LNCAP (cell line): ENCODE measurements around the gene DACT3.

Experiments used
- TF ChIP-seq, protein P1 (sequence below): fragments of 450-650 bp; IDR thresholded peaks from 2 replicates; pipeline ENCODE4 v1.5.1; 2017; ENCODE audit warnings: mild to moderate bottlenecking

Gene DACT3

DNA sequence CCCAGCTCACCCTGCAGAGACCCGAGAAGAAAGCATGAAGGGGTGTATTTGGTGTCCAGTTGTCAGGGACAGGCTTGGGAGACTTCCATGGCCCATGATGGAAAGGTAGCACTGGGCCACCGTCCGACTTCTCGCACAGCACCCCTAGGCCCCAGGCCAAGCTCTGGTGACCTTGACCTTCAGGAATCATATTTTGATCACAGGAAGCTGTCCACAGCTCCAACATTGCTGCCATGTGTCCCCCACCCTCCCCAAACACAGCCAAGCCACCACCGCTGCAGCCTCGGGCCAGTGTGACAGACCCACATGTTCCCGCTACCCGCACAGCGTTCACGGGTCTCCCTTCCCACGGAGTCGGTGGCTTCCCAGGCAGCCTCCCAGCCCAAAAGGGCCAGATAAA is 35.3 kb downstream of the DACT3 start:
- TF ChIP-seq, protein P1, sequence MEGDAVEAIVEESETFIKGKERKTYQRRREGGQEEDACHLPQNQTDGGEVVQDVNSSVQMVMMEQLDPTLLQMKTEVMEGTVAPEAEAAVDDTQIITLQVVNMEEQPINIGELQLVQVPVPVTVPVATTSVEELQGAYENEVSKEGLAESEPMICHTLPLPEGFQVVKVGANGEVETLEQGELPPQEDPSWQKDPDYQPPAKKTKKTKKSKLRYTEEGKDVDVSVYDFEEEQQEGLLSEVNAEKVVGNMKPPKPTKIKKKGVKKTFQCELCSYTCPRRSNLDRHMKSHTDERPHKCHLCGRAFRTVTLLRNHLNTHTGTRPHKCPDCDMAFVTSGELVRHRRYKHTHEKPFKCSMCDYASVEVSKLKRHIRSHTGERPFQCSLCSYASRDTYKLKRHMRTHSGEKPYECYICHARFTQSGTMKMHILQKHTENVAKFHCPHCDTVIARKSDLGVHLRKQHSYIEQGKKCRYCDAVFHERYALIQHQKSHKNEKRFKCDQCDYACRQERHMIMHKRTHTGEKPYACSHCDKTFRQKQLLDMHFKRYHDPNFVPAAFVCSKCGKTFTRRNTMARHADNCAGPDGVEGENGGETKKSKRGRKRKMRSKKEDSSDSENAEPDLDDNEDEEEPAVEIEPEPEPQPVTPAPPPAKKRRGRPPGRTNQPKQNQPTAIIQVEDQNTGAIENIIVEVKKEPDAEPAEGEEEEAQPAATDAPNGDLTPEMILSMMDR, result no peak

DNA sequence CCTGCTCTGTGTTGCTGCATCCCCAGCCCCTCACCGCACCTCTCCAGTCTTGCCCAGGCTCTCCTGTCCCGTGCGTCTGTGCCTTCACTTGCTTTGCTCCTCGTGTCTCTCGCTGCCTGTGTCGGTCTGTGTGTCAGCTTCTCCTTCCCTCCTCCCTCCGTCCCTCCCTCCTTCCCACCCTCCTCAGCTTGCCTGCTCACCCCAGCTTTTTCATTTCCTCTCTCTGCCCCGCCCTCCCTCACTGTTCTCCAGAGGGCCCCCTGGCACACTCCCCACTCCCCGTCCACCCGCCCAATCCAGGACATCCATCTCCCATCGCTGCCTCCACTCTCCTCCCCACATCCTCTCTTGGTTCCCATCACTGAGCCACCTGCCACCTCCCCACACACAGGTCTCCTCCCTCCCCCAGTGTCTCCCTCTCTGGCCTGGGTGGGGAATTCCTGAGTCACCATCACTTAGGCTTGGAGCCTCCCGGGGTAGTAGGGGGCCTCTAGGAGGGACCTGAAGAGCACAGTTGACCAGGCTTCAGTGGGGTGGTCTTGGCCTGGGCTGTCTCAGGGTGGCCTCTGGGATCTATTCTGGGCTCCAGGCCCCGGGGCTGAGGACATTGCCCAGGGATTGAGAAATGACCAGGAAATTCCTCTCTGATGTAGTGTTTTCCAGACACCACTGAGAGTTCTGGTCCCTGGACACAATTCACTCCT is 35.9 kb downstream of the DACT3 start, which contains the start of gene PTGIR:
Gene PTGIR (minus strand): TSS at position 132 of the 704 bp plus-strand sequence. CDS start 864 bp downstream, outside the sequence.
- TF ChIP-seq, protein P1, result no peak

DNA sequence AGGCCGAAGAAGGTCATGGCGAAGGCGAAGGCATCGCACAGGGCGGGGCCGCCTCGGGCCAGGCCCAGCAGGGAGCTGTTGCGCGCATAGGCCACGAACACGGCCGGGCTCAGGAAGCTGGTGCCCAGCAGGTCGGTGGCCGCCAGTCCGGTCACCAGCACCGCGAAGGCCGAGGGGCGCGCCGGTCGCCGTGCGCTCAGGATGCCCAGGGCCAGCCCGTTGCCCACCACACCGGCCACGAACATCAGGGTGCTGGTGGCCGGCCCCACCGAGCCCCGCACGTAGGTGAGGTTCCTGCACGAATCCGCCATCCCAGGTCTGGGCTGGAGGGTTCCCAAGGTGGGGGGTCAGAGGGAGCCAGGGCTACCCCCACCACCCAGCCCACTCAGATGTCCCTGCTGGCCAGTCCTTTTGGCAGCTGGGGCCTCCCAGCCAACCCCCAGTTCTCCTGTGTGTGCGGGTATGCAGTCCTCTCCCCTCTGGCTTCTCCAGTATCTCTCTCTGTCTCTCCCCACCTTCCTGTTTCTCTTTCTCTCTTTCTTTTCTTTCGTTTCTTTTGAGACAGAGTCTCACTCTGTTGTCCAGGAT is 37.0 kb downstream of the DACT3 start:
- TF ChIP-seq, protein P1, result no peak

DNA sequence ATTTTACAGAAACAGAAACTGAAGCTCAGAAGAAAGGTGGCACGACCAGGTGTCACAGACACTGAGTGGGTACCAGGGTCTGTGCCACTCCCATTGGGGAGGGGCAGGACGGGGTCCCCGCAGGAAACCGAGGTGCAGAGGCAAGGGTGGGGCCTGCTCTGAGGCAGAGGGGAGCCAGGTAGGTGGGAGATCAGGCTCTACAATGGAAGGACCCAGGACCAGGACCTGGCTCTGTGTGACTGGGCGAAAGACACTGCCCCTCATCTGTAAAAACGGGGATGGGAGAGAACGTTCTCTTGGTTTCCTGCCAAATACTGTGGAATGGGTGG is 38.9 kb downstream of the DACT3 start:
- TF ChIP-seq, protein P1, result no peak

DNA sequence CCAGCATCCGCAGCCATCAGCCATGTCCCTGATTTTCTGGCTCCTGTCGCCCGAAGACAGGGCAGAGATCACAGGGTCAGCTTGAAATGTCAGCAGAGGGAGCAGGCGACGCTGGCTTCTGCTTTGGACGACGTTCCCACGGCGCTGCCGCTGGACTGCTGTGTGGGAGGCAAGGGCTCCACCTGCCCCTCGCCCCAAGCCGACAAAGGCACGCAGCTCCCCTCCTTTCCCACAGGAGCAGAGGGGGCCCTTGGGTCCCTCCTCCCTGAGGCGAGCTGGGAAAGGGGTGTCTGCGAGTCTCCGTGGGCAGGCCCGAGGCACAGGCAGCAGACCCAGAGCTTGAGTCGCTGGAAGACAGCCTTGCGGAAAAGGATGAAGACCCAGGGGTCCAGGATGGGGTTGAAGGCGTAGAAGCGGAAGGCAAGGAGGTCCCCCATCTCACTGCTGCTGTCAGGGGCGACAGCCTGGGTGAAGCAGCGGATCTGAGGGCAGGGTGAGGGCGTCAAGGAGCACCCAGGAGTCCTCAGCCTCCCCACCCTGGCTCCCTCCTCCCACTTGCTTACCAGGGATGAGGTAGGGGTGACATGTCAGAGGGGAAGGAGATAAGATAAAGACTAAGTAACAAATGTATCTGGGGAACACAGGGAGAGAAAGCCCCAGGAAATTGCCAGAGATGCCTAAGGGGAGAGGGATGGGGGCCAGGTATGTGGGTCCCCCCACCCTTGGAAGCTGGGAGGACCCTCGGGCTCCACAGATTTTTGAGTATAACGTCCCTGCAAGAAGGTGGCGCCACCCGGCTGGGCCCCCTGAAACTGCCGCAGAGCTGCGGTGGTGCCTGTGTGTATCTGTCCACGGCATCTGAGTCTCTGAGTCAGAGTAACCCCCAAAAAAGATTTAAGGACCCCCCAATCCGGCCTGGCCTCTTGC is 39.5 kb downstream of the DACT3 start:
- TF ChIP-seq, protein P1, result no peak

DNA sequence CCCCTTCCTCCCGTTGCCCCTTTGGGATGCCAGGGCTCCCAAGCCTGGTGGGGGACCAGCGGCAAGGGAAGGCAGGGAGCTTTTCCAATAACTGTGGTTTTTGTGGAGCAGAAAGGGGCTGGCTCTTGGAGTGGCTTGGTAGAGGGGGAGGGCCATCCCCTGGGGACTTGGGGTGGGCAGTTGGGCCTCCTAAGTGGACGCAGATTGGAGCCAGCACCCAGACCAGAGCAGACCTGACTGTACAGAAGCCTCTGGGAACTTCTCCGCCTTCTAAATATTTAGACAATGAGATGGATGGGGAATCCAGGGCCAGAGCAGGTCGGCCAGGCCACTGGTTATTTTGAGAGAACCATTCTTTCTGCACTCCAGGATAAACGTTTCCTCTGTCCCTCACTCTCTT is 40.3 kb downstream of the DACT3 start:
- TF ChIP-seq, protein P1, result no peak

DNA sequence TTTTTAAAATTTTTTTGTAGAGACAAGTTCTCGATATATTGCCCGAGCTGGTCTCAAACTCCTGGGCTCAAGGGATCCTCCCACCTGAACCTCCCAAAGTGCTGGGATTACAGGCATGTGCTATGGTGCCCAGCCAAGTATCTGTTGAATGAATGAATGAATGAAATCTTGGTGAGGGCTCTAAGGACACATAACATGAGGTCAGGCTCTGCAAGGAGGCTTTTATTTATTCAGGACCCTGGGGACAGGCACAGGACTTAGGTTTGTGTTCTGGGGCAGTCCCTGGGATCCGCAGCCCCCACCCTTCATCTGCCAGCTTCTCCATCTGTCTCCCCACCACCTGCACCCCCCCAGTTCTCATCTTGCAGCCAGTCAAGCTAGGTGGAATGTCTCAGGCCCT is 40.7 kb downstream of the DACT3 start:
- TF ChIP-seq, protein P1, result no peak
